ENCODE results near the gene POLR2B.
"Not testable (repeated sequence)": the region's sequence is repeated elsewhere in the genome, so short reads cannot be mapped to it uniquely, and the experiment has no call there.

POLR2B gene

DNA sequence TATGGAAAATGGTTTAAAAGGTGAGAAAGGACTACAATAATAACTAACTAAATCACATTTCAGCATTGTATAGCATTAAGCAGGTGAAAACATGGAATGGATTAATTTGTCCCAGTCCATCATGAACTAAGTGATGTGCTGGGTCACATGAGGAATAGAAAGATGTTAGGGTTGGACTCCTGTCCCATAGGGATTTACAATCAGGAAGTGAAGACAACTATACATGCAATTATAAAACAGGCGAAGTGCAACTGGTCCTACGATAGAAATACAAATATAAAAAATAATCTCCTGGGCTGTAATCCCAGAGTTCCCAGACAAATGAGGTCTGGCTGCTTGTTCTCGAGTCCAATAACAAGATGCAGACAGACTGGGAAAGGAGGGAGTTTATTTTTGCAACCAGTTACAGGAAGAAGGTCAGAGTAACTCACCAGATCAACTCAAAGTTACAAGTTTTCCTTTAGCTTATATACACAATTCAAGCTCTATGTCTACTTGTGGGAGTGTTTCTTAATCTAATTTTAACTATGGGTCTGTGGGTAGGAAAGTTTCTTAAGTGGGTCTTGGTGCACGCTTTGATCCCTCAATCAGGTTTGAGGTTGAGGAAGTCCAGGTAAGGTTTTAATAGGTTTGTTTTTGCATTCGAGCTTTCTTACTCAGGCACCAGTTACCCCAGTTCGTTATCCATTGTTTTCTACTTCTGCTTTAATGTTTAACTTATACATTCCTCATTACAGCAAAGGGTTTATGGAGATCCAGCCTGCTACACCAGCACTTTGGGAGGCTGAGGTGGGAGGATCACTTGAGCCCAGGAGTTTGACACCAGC, 81.4 kb downstream of the POLR2B start:
- no peak for DNase-seq

DNA sequence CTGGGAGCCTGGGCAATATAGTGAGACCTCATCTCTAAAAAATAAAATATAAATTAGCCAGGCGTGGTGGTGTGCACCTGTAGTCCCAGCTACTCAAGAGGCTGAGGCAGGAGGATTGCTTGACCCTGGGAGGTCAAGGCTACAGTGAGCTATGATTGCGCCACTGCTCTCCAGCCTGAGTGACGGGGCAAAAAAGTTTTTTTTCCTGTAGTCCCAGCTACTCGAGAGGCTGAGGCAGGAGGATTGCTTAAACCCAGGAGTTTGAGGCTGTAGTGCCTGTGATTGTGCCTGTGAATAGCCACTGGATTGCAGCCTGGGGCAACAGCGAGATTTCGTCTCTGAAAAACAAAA, 82.0 kb downstream of the POLR2B start:
- not testable (repeated sequence) for DNase-seq

DNA sequence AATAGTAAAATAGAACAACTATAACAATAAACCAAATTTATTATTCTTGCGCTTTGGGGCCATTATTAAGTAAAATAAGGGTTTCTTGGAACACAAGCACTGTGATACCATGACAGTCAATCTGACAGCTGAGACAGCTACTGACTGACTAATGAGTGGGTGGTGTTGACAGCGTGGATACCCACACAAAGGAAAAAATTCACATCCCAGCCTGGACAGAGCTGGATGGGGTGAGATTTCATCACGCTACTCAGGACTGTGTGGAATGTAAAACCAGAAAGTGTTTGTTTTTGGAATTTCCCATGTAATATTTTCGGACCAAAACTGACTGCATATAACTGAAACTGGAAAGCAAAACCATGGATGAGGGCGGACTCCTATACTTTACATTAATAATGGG, 82.7 kb downstream of the POLR2B start:
- no peak for DNase-seq

DNA sequence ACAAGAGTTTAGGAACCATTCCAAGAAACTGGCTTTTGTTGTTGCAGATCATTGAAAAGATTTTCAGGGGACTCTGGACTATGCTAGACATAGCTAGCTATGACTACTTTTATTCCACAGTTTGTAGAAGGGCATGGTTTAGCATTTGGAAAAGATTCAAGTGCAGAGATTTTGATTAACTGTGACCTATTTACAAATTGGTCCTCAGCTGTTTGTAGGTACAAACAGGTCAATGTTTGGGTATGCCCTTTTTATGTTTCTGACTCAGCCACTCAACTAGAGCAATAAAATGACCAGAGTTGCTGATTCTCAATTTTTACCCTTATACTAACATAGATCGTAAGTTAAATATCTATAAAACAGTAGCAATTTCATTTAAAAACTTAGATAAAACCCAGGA, 84.8 kb downstream of the POLR2B start:
- no peak for DNase-seq

DNA sequence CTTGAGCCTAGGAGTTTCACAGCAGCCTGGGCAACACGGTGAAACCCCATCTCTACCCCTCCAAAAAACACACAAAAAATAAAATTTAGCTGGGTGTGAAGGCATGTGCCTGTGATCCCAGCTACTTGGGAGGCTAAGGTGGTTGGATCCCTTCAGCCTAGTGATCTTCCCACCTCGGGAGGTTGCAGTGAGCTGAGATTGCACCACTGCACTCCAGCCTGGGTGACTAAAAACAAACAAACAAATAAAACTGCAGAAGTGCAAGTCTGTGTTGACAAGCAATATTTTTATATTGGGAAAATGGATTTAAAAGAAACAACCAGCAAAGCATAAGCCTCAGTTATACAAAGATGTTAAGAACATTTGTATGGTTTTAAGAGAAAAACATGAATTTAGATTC, 85.4 kb downstream of the POLR2B start:
- no peak for DNase-seq

DNA sequence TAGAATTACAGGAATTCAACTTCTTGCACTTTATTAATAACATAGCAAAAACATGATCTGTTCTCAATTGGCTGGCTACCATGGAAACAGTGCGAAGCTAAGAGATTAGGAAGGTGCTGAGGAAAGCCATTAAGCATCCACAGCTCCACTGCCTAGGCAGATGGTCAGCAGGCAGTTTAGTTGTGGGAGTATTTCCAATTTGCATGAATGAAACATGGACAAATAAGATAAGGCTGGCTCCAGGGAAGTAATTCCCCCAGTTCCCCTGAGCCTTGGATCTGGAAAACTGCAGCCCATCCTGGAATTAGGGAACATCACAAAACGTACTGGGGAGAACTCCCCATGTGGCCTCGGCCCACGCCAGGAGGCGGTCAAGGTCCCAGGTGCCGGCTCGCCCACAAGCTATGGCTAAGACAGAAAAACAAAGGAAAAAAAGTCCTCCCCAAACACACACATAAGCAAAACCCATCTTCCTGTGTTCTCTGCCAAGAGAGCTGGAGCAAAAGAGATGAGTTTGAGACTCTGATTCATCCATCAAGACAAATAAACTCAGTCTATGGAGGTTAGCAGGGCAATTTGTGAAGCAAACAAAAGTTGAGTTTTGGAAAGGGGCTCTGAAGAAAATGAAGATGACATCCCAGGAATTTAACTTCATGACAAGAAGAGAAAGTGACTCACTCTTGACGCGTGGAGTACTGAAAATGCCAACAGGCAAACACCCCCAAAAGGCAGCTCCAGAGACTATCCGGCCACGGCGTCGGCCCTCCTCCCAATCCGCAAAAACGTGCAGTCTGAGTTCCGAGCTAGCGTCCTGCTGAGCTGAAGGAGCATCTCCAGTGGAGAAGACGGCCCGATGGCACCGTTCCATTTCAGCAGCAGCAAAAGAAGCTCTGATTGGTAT, 86.4 kb downstream of the POLR2B start:
- DNase-seq = no peak

DNA sequence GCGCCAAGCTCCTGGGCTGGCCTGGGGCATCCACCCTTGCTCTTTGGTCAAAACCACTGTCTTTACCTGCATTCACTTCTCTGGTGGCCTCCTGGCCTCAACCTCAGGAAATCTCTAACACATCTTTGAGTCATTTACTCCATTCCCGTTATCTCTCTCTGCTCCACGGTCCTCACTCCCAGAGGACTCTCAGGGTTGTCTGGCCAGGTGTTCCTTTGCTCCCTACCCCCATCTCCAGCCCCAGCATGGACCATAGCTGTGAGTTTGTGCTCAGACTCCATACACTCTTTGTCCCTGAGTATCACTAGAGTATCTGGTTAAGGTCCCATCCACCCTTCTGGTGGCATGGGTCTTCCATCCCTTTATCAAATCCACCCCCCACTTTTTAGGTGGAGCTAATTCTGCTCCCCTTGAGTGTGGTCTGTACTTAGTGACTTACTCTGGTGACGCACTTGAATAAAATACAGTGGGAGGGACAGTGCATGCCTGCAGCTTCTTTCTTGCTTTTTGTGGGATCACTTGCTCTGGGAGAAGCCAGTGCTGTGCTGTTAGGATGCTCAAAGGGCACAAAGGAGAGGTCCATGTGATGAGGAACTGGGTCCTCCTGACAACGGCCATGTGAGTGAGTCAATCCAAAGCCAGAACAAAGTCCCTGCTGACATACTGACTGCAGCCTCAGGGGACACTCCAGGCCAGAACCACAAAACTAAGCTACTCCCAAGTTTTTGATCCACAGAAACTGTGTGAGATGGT, 87.2 kb downstream of the POLR2B start:
- DNase-seq = no peak

DNA sequence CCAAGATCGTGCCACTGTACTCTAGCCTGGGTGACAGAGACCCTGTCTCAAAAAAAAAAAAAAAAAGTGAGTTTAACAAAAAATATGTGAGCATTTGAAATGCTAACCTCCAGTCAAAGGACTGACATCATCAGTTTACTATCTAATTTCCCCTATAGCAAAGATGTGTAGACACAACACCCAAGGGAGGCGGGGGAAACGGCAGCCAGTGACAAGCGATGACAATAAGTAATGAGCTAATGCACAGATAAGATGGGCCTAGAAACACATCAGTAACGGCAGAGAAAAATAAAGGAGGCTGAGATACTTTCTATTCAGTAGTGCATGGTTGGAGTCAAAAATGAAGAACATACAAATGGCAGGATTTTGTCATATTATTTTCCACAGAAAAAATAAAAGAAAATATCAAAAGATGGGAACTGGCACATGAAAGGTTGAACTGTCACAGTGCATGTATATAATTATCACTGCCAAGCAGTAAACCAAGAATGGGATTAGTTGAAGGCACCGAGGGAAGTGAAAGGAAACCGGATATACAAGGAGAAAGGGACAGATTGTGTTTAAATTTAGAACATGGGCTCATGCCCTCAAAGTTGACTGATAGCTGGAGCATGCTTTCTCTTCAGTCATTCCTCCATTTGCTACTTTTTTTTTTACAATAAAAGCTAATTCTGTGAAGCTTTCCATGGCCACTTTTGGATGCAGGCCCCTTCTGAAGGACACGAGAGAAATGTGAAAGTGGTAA, 89.7 kb downstream of the POLR2B start:
- DNase-seq = no peak

DNA sequence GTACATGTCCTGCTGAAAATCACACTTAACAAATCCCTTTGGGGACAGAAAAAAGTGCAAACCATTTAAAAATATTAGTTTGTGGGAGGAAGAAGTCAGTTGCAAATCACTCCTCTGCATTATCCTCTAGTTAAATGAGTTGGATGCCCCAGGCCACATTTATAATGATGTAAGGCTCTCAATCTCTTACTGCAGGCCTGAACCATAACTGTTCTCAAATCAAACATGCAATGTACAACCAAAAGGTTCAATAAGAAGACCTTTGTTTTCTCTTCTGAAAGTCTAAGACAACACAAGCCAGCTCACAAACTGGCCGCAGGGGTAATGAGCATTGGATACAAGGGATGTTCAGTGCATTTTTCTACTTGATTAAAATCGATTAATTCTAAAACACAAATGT, 91.8 kb downstream of the POLR2B start:
- DNase-seq = no peak

DNA sequence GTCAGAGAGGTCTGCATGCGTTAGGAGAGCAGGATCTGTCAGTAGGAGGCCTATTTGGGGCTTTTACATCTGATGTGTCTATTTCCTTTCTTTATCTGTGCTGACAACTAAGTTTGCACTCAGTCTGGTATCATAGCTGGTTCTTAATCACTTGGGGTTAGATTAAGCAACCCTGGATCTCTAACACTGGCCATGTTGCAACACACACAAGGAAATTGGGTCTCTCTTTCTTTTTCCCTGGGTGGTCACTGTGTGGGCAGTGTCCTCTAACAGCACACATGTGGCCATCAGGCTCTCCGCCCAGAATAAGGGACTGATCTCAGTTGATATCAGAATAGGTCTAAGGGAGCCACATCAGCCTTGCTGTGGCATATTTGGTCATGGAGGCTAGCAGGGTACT, 92.6 kb downstream of the POLR2B start:
- DNase-seq = no peak

DNA sequence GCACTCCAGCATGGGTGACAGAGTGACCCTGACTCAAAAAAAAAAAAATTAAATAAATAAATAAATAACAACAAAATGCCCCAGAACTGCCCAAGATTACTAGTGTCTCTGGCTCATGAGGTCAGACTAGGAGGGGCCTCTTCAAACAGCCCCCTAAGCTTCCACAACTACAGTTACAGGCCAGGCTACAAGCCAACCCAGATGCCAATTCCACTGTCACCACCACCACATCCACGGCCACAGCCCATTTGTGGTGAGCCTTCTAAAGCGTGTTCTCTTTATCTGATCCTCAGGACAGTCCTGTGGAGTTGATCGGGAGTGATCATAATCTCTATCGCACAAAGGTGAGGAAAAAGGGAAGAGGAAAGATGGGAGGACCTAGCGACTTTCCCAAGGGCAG, 94.9 kb downstream of the POLR2B start:
- DNase-seq = no peak

DNA sequence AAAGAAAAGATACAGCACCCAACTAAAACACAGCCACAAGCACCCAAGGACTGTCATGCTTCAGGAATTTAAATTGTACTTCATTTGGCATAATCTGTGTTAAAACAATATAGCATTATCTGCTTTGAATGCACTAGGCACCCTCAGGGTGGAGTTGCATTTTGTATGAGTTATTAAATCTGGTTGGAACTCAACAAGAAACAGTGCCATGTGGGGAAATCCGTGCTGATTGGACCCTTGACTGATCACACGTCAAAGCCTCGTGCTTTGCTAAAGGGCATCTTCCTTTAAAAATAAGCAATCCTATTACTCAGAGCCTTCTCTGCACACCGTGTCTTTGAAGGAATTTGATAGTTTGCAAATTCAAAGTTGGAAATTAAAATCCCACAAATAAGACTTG, 96.0 kb downstream of the POLR2B start:
- no peak for DNase-seq

DNA sequence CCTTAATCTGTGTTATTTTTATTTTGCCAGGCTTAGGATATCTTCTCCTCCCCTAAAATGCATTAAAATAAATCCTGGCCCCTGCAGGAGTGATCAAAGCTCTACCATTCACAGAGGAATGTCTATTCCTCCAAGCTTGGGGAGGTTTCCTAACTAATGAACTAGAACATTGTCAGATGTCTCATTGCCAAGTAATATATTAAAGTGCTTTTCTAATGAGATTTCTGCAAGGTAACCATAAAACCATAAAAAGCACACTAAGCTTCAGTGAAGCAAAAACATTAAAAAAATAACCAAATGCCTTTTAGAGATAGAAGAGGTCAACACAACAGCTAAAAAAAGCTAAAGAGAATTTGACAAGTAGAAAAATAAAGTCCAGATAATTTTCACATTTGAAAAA, 96.7 kb downstream of the POLR2B start:
- no peak for DNase-seq

DNA sequence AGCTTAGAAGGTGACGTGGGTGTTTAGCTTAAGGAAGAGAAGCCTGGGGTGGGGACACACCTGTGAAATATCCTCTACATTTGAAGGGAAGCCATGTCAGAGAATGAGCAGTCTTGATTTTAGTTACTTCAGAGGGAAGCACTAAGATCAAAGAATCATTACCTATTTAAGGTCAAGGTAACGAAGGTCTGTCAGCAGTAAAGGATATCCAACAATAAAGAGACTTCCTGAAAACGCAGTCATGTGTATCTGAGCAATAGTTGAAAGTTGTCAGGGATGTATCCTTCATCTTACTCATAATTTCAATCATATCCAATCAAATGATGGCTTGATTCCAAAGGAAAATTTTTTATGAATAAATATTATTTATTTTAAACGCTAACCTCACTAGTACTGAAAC, 98.0 kb downstream of the POLR2B start:
- DNase-seq = no peak

DNA sequence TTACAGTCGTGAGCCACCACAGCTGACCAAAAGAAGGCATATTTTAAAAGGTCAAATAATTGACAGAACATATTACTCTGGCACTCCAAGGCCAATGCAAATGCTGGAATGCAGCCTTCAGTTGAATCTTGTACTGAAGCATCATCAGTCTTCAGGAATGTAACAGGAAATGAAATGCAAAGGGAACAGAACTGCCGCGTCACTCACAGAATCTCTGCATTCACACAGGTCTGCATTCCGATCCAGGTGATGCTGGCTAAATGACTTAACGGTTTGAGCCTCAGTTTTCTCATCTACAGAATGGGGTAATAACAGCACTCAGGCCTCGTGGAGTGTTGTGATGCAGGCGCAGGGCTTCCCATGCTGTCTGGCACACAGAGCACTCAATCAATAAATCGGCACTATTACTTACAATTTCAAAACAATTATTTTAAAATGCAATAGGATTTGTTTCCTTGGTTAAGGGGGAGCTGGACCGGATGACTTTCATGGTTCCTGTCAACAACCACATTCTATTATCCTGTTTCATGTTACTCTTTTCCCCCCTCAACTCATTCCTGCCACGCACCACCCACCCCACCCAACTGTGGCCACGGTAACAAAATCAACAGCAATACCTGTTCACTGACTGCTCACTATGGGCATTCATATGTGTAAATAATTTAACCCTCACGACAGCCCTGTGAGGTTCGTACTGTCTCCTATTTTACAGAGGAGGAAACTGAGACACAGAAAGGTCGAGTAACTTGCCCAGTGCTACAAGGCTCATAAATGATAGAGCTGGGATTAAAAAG, 99.1 kb downstream of the POLR2B start:
- no peak for DNase-seq

DNA sequence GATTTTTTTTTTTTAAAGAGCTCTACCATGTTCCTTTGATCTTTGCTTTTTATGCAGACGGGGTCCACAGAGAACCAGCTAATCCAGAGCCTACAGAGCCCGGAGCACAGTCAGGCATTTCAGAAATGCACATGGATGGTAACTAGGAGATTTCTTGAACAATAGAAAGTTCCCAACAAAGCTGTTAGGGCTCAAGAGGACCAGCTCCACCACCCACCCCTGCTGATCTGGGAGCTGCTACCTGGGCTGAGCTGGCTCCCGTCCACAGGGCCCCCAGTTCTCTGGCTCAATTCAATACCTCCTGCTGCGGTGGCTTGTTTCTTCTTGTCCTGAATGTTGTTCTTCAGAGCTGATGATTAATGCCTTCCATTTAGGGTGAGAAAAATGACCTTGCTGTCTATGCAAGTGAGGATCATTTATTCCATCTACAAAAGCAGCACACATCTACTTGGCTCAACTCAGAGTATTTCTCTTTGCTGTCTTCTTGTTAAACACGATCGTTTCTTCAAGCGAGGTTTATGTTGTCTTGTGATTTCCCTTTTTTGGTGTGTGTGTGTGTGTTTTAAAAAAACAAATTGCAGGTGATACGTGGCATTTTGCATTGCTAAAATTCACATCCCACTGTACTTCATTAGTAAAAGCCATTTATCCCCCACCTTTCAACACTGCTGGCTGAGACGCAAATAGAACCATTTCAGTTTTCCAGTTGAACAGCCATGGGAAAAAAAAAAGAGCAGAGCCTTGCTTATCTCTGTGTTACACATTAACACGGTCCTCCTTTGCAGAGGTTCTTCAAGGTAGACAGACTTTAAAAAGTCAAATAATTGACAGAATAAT, 100.2 kb downstream of the POLR2B start:
- no peak for DNase-seq

All from T-helper 9 cell (primary cell).